ENCODE data around the gene OPCML.

GRCh38 chr11:133503776-133504175, 28.5 kb downstream of the OPCML start:
- TF ChIP-seq CTCF (IDR thresholded peaks at IDR 0.05) (no peak), POLR2A (IDR thresholded peaks at IDR 0.05) (no peak), POLR2AphosphoS5 (IDR thresholded peaks at IDR 0.05) (no peak)

Data from transverse colon (tissue), 4 donors.